HG02970 (cell line): ENCODE data around the gene EIF3D.
A peak's percentile ranks its signal among the peaks of the same experiment; 100 is the strongest.

Experiments used
- ATAC-seq: cut with Tn5 transposase; IDR thresholded peaks from one replicate; pipeline ENCODE4 v1.9.1; 2021; ENCODE audit warnings: mild to moderate bottlenecking, moderate library complexity, moderate number of reproducible peaks; ENCODE audit not compliant: unreplicated experiment, low FRiP score

The EIF3D gene, protein sequence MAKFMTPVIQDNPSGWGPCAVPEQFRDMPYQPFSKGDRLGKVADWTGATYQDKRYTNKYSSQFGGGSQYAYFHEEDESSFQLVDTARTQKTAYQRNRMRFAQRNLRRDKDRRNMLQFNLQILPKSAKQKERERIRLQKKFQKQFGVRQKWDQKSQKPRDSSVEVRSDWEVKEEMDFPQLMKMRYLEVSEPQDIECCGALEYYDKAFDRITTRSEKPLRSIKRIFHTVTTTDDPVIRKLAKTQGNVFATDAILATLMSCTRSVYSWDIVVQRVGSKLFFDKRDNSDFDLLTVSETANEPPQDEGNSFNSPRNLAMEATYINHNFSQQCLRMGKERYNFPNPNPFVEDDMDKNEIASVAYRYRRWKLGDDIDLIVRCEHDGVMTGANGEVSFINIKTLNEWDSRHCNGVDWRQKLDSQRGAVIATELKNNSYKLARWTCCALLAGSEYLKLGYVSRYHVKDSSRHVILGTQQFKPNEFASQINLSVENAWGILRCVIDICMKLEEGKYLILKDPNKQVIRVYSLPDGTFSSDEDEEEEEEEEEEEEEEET

DNA sequence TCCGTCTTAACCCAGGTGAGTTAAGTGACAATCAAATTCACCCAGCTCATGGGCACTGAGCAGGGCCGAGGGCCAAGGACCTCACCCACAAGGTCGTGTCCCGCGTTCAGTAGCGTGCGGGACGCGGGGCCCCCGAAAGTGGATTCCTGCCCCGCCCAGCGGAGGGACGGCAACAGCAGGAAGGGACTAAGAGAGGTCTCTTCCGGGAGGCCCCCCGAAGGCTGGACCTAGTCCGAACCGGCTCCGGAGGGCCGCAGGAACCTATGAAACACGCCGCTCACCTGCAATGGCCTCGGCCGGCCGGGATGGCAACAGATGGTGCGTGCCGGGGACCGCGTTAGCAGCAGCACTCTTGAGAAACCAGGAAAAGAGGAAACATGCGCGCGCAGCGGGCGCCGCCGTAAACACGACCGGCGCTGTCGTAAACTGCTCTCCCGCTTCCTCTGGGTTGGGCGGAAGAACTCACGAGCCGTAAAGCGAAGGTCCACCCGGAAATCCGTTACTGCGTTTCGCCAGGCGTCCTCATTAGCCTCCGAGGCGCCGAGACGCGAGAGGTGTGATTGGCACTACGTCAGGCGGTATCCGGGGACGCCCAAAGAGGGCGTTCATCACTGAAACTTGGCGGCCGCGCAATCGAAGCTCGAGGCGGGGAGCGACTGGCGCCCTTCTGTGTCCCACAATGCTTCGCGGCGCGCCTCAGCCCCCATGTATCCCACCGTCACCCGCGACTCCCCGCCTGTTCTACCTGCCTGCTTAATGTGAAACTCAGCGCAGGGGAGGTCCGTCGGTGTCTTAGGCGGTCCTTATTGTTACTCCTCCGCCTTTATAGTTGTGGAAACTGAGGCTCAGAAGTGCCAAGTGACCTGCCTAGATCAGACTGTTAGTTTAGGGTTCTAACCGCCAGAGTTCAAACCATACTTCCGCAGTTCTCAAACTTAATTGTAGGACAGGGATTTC lies at the start of gene EIF3D:
TSS of gene EIF3D (minus strand) at position 372 of the 957 bp plus-strand sequence. CDS start 3,045 bp downstream, outside the sequence.
- peak; percentile 93 for ATAC-seq

DNA sequence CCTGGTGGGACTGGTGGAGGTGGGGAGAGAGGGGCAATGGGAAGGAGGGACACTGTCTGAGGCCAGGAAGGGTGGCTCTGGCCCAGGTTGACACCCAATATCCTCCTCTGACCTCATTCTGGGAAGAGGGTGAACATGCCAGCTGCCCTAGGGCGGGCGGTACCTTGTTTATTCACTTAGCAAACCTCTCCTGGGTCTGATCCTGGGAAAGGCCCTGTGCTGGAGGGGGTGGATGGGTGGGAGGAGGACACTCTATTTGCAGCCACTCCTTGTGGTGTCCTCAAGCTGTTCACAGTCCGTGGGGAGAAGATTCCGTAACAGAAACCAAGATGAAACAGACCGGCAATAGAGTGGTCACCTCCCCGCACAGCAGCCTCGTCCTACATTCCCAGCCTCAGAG lies 49.7 kb upstream of the EIF3D start:
- no peak for ATAC-seq

DNA sequence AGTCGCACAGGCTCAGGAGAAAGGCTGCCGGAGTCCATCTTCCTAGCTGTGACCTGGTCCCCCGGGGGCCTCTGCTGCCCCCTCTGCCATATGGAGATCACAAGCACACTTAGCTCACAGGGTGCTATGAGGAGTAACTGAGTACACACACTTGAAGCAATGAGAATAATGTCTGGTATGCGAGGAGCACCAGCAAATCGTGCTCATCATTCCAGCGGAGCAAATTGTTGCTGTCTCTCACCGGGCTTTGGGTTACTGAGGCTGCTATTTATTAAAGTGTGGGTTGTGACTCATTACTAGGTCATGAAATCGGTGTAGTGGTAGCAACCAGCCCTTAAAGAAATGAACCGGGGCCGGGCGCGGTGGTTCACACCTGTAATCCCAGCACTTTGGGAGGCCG lies 48.1 kb upstream of the EIF3D start:
- ATAC-seq = no peak

DNA sequence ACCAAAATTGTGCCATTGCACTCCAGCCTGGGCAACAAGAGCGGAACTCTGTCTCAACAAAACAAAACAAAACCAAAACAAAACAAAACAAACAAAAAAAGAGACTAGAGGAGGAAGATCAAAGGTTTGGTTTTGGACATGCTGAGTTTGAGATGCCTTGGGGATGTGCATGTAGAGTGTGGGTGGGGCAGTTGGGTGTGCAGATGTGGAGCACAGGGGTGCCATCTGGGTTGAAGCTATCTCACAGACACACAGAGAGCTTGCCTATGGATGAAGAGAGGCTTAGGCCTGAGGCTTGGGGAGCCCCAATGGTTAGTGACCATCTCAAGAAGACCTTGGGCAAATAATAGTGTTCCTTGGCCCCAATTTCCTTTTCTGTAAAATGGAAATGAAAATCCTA lies 45.8 kb upstream of the EIF3D start:
- ATAC-seq = no peak

DNA sequence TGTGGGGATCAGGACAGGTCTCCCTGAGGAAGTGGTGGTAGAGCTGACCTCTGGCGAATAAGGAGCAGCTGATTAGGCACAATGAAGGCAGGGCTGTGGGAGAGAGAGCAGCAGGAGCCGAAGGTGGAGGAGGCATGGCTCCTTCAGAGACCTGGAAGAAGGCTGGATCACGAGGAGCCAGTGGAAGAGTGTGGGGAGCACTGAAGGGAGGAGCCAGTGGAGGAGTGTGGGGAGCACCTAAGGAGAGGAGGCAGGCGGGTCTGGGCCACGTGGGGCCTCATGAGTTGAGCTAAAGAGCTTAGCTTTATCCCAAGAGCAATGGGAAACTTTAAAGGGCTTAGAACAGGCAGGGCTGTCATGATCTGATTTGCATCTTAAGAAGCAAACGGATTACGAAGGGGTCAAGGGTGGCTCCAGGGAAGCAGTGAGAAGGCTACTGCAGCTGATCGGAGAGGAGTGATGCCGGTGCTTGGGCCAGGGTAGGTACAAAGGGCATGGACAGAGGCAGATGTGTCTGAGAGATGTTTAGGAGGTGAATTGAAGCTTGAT lies 44.9 kb upstream of the EIF3D start:
- no peak for ATAC-seq

DNA sequence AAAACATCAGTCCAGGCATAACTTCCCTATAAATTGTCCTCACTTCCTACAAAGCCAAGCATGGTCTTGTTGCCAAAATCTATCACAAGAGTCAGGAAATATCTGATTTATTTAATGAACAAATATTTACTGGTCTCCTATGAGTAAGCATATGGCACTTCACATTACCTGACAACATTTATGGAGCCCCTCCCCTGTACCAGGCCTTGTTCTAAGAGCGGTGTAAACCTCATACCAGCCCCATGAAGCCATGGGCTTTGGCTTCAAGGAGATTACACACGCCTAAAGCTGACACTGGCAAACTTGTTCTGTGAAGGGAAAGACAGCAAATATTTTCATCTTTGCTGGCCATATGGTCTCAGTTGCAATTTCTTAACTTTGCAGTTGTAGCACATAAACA lies 43.0 kb upstream of the EIF3D start:
- ATAC-seq = no peak

DNA sequence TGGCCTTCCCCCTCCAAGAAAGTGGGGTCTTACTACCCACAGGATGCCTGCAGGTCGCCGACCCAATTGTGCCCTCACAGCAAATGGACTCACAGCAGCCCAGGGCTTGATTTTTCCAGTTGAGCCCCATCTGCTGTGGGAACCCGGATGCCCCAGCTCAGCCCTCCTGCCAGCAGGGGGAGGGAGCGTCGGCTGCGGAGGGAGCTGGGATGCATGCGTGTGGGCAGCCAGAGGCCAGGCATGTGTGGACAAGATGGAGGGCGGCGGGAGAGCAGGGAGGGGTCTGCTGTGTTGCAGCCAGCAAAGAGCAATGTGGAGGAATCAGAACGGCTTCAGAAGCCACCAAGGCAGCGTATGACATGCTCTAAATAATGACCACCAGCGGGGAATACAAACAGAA lies 41.0 kb upstream of the EIF3D start:
- no peak for ATAC-seq

DNA sequence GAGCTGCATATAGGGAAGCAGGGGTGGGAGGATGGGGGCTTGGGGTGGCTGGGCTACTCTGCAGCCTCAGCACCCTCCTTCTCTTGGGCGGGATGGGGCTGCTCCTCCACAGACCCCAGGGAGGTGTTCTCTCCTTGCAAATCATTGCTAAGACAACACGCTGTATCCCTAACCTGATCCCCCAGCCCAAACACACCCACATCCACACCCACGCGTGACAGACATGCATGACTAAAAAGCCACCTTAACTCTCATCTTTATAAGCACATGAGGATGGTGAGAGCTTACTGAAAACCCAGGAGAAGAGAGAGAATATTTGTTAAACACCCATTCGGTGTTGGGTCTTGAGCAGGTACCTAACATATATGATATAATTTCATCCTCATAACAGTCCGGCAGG lies 39.9 kb upstream of the EIF3D start:
- ATAC-seq = no peak

DNA sequence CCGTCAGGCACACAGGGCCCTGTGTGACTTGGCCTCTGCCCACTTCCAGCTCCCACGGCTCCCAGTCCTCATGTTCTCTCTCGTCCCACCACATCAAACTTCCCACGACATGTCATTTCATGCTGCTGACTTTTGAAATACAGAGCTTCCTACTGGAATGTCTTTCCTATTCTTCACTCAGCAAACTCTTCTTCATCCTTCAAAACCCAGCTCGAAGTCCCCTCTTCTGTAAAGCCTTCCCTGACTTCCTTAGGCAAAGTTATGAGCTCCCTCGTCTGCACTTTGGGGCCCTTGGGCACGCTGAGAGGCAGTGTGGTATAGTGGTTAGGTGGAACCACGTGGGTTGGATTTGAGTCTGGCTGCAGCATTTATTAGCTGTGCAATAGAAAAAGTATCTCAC lies 37.8 kb upstream of the EIF3D start:
- no peak for ATAC-seq

DNA sequence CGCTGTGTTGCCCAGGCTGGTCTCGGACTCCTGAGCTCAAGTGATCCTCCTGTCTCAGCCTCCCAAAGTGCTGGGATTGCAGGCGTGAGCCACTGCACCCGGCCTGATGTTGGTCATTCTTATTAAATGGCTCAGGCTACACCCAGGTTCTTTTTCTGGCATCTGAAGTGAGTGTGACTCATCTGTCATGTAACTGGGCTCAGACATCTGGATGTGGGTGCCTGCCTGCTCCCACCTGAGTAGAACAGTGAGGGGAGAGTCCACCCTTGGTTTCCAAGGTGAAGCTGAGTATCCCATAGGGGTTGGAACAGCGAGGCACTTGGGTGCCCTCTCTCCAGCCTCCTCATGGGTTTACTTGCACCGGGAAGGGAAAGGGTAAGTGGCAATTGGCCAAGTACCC lies 36.7 kb upstream of the EIF3D start:
- ATAC-seq = no peak

DNA sequence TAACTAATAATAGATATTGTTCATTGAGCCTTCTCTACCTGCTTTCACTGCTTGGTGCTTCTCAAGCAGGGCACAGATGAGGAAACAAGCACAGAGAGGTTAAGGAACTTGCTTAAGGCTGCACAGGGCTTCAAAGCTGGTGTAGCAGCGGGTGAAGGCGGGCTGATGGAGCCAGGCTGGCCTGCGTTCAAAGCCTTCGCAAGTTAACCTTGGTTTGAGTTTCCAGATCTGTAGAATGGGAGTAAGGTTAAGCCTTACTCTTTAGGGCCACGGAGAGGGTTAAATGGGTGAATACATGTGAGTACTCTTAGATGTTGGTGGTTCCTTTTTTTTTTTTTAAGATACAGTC lies 36.2 kb upstream of the EIF3D start:
- no peak for ATAC-seq

DNA sequence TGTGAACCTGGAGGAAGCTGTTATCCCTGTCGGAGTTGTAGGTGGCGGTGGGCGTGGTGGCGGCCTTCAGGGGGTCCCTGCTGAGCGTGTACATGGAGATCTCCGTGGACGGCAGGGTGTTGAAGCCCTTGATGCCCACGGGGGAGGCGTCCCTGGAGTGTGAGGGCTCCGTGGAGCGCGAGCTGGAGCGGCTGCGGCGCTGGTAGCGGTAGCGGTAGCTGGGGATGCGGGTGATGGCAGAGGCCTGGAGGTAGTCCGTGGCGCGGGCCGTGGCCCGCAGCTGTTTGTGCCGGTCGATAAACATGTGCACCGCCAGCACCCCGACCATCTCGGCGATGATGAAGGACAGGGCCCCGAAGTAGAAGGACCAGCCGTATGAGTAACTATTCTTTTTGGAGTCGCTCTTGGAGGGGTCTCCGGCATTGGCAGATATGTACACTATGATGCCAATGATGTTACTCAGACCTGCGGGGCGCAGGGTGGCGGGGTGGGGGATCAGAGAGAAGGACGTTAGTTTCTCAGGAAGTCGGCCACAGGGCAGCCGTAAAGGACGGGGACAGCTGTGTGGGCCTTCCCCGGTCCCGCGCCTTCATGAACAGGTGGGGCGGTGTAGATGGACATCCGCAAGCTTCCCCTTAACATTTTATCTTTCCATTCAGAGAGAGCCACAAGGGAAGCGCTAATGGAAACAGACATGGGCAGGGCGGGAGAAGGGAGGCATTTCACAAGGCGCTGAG lies 35.6 kb upstream of the EIF3D start:
- ATAC-seq = no peak

DNA sequence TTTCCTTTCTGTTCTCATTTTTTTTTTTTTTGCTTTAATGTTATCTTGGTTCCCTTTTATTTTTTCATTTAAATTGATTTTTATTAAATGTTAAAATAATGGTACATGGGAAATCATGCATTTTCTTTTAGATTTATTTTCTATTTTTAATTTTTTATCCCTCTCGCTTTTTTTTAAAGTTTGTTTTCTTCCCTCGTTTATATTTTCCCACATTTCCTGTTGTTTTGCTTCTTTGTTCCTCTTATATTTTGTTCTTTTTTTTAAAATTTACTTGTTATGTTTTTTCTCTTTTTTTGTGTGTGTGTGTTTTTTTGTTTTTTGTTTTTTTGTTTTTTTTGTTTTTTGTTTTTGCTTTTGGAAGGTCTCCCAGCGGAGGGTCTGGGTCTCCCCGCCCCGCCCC lies 34.9 kb upstream of the EIF3D start:
- ATAC-seq = no peak

DNA sequence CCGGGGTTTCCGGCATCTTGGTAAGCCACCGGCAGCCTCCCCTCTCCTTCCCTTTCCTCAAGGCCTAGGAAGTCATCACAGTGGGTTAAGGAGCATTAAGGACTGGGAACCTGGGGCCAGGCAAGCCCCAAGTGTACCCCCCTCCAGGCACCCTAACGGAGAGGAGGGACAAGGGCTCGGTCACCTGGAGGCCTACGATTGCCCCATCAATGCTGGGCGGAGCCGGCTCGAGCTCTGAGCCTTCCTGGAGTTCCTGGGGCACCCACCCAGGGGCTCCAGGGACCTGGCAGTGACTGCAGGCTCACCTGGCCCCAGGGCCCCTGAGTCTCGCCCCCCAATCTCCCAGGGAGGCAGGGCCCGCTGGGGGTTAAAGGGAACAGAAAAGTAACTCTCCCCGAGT lies 34.5 kb upstream of the EIF3D start:
- no peak for ATAC-seq

DNA sequence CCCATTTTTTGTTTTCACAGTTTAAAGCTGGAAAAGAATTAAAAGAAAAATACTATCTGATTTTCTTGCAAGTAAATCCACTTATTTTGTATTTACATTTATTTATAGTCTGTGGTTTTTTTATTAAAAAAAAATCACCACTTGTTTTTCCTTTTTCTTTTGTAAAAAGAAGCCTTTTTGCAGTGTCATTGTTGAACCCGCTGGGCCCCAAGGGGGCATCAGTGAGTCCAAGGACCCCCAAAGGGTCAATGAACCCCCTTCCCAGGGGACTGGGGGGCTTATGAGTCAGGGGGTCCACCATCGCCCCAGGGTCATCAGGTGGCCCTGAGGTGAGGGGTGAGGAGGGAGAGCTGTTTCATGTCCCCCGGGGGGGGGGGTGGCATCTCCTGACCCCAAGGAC lies 34.0 kb upstream of the EIF3D start:
- ATAC-seq = no peak

DNA sequence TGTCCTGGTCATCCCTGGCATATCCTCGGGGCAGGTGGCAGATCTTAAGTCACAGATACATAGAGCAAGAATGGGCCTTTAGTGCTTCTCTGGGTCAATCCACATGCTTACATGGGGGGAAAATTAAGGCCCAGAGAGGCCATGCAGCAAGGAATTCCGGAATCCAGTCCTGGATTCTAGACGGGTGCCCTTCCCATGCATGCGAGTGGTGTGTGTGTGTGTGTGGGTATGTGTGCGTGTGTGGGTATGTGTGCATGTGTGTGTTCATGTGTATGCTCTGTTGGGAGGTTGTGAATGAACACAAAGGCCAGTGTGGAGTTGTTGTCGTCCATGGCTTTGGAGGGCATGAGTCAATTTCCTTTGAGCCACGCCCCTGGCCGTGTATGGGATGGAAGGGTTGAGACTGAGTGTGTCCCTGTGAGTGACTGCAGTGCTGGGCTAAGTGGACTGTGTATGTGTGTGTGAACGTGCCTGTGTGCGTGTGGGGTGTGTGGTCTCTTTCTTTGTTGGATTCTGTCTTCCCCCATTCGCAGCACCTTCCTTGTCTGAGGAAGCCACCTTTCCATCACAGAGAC lies 33.4 kb upstream of the EIF3D start:
- ATAC-seq = no peak

DNA sequence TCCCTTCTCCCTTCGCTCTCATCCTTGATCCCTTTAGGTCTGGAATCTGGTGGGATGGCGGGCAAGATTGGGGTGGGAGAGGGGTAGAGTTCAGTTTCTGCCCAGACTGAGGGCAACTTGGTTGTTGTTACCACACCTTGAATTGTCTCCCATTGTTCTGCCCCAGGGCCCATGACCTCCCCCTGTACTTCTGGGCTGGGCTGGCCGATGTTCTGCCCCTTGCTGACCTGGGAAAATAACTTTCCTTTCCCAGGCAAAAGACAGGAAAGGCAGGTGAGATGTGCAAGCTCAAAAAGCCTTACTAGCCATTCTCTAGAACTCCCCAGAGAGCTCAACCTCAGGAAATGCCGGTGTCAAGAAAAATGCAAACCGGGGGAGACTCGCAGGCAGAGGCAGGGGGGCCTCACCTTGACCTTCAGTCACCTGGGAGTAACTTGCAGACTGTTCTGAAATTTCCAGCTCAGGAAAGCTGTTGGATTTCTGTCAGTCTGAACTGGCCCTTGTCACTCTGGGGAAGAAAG lies 32.4 kb upstream of the EIF3D start:
- no peak for ATAC-seq

DNA sequence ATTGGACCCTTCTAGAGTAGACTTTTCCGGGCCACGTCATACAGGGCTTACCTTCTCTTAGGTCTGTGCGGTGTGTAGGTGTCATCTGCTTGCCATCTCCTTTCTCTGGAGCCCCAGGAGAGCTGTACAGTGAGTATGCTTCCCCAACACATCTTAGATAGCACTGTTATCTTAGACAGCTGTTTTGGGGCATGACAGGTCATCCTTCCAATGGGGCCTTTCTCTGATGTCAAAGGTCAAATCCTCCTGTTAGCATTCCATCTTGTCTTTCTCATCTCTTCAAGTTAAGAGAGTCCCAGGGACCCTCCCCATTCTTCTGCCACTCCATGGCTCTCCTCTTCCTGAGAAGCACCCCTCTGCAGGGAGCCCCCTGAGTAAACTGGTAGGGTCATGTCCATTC lies 31.0 kb upstream of the EIF3D start:
- ATAC-seq = no peak

DNA sequence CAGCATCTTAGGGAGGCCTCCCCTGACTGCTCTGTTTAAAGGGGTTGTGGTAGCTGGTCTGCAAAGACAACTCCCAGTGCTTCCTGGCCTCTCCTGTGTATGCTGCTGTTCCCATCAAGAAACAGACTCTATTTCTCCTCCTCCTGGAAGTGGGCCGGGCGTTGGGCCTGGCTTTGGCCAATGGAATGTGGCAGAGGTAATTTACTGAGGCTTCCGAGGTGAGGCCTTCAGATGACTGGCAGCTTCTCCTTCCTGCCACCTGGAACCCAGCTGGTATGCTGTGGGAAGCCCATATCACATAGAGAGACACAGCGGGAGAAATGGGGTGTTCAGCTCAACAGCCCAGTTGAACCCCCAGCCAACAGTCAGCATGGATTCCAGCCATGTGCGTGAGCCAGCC lies 25.1 kb upstream of the EIF3D start:
- ATAC-seq = no peak

DNA sequence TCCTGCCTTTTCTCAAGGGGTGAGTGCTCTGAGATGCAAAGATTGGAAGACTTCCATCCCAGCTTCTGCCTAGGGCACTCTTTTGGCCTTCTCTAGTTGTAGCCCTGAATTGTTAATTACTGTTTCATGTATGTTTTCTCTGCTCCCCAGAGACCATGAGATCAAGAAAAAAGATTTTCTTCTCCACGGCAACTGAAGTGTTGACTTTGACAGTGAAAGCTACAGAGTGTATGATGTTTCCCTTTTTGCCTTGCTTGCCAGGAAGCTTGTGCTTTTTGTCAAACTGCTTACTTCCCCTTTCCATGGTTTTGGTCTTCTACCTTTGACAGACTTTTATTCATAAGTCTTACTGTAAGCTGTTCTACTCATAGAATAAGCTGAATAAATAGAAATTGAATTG lies 23.3 kb upstream of the EIF3D start:
- ATAC-seq = no peak
